Sigmoid colon (tissue), 7 donors: ENCODE results near the gene PLXNB2. TPM values are rescaled to one million over a fixed set of nuclear protein-coding genes. Genes with fewer than 3 reads are reported as not detected.

ENCODE experiments used
- DNase-seq: peaks from one replicate; pipeline ENCODE4 v3.0.0-alpha.2; 2019
- H3K27ac ChIP-seq, 4 donors: fragments of 200-600 bp; sonication (generic); one replicate each; pipeline ENCODE4 v1.5.1; 2016 to 2019; ENCODE audit warnings: mild to moderate bottlenecking in 1 of 4
- H3K27me3 ChIP-seq, 3 donors: fragments of 200-600 bp; sonication (generic); one replicate each; pipeline ENCODE4 v1.5.1; 2019; ENCODE audit warnings: mild to moderate bottlenecking in 1 of 3
- H3K36me3 ChIP-seq, 4 donors: fragments of 200-600 bp; sonication (generic); one replicate each; pipeline ENCODE4 v1.5.1; 2016 to 2019
- H3K4me1 ChIP-seq, 4 donors: fragments of 200-600 bp; sonication (generic); one replicate each; pipeline ENCODE4 v1.5.1; 2017 to 2019
- H3K4me3 ChIP-seq, 4 donors: fragments of 200-600 bp; sonication (generic); one replicate each; pipeline ENCODE4 v1.5.1; 2017 to 2019; ENCODE audit warnings: mild to moderate bottlenecking in 2 of 4, moderate library complexity in 1 of 4
- H3K9me3 ChIP-seq, 4 donors: fragments of 200-600 bp in 3 of 4; sonication (generic) in 3 of 4; one replicate each; pipeline versions ENCODE4 v1.5.1 to v1.6.1; 2013 to 2019
- EP300 ChIP-seq, 4 donors: sonication (generic); formaldehyde crosslinking; IDR thresholded peaks; one replicate each; pipeline ENCODE4 v1.6.1; 2017; ENCODE audit warnings: antibody characterized with exemption in 4 of 4
- POLR2A ChIP-seq, 2 donors: fragments of 450-650 bp; IDR thresholded peaks; one replicate each; pipeline ENCODE4 v1.6.1; 2016; ENCODE audit warnings: antibody characterized with exemption in 2 of 2, mild to moderate bottlenecking in 2 of 2, moderate library complexity in 2 of 2
- POLR2AphosphoS5 ChIP-seq, 4 donors: sonication (generic); formaldehyde crosslinking; IDR thresholded peaks; one replicate each; pipeline ENCODE4 v1.6.1; 2017; ENCODE audit warnings: antibody characterized with exemption in 4 of 4
- WGBS, 2 donors: extraction: QIAGEN DNeasy Blood & Tissue Kit; methylation state at CpG; one replicate each; pipeline ENCODE4 v1.1.7; 2013; 5-methylcytosine and 5-hydroxymethylcytosine counted together
- intact Hi-C: fragments of 100-400 bp; cut with DNase I; formaldehyde crosslinking; loops from one replicate; pipeline ENCODE4 v1.15.1; 2023
- polyA plus RNA-seq, 3 donors: library from polyadenylated mRNA; stranded (reverse); fragments of 200-250 nt; gene quantifications; one replicate each; pipeline ENCODE4 v1.2.3, GENCODE V29; 2013
- total RNA-seq, 4 donors: library from RNA; depleted of rRNA; stranded (reverse); fragments of >200 nt; gene quantifications; one replicate each; pipeline ENCODE4 v1.1.0, GENCODE V29; 2016
- TF ChIP-seq, protein P1 (sequence below), 4 experiments: fragments of 450-650 bp in 3 of 4; fragments of 200-600 bp in 1 of 4; IDR thresholded peaks; one replicate each; pipeline ENCODE4 v1.5.1; 2016 to 2019; ENCODE audit warnings: antibody characterized with exemption in 4 of 4, mild to moderate bottlenecking in 3 of 4, moderate library complexity in 2 of 4
- donor health status: healthy with polysubstance abuse.
- donor health status: Bipolar disorder and iron deficiency.
- donor health status: healthy.

The PLXNB2 gene
- total and polyA plus RNA-seq, 7 donors: 18.6 to 150 (median 67.5) TPM

DNA sequence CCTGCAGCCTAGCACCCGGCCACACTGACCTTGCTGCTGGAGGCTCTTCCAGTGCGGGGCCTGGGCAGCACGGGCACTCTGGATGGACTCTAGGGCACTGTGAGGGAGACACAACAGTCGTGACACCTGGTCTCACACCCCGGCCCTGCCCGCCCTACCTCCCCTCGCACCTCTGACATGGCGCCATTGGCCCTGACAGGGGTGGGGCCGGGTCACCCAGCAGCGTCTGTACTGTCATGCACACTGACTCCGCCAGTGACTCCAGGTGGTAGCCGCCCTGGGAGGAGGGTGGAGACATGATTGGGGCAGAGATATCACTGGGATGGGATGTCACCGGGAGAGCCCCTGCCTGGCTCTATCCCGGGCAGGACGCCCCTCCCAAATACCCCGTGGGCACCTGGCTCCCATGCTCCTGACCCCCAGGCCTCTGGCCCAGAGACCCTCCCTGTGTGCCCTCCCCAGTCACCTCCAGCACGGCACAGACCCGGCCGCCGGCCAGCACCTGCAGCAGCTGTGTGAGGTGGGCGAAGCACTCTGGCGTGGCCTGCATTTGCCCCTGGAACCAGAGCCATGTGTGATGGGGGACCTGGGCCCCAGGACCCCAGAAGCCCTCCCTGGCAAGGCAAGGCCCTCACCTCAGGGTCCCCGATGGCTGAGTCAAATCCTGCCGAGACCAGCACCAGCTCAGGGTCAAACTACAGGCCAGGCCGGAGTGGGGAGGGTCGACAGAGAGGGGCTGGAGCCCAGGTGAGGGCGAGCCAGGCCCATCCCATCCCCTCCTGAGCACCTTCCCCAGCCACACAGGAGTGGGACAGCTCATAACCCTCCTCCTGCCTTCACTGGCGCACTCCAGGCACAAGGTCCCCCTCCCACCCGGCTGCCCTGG lies 59.0 kb downstream of the PLXNB2 start:
- 83 to 91% methylated on average over 29 of the region's 29 CpGs for WGBS, 2 donors
- intact Hi-C loops: loop anchor here (5.0 kb wide), 1 partner anchor 279 kb away; the partner anchor contains the start of gene SCO2
- Histone ChIP-seq H3K36me3 (peaks cover 0 to 14% (median 3%) of the 10 kb centered on the region in 4 donors), H3K27ac (no peak overlapping the region), H3K27me3 (no peaks in the 10 kb centered on the region), H3K4me3 (no peak overlapping the region), H3K9me3 (no peaks in the 10 kb centered on the region), H3K4me1 (peaks cover 0 to 63% (median 41%) of the 10 kb centered on the region in 4 donors)
- no peak for DNase-seq
- TF ChIP-seq EP300 (IDR thresholded peaks at IDR 0.05) (no peak), POLR2AphosphoS5 (IDR thresholded peaks at IDR 0.05) (no peak), POLR2A (IDR thresholded peaks at IDR 0.05) (no peak)
- TF ChIP-seq, protein P1, sequence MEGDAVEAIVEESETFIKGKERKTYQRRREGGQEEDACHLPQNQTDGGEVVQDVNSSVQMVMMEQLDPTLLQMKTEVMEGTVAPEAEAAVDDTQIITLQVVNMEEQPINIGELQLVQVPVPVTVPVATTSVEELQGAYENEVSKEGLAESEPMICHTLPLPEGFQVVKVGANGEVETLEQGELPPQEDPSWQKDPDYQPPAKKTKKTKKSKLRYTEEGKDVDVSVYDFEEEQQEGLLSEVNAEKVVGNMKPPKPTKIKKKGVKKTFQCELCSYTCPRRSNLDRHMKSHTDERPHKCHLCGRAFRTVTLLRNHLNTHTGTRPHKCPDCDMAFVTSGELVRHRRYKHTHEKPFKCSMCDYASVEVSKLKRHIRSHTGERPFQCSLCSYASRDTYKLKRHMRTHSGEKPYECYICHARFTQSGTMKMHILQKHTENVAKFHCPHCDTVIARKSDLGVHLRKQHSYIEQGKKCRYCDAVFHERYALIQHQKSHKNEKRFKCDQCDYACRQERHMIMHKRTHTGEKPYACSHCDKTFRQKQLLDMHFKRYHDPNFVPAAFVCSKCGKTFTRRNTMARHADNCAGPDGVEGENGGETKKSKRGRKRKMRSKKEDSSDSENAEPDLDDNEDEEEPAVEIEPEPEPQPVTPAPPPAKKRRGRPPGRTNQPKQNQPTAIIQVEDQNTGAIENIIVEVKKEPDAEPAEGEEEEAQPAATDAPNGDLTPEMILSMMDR (IDR thresholded peaks at IDR 0.05): no peak

GRCh38 chr22:50247748-50248147 lies 59.7 kb downstream of the PLXNB2 start:
- Histone ChIP-seq H3K4me1 (peaks cover 0 to 70% (median 48%) of the 10 kb centered on the region in 4 donors), H3K4me3 (no peak overlapping the region), H3K36me3 (peaks cover 0 to 14% (median 3%) of the 10 kb centered on the region in 4 donors), H3K27me3 (no peaks in the 10 kb centered on the region), H3K27ac (no peak overlapping the region), H3K9me3 (no peaks in the 10 kb centered on the region)
- intact Hi-C loops: loop anchor here (2.0 to 5.0 kb wide), 2 partner anchors 55 to 280 kb away; partner anchors contain the start of gene SCO2
- WGBS, 2 donors: 25 to 51% methylated on average over 16 of the region's 16 CpGs
- TF ChIP-seq, protein P1 (IDR thresholded peaks at IDR 0.05): no peak
- TF ChIP-seq POLR2AphosphoS5 (IDR thresholded peaks at IDR 0.05): no peak
- no peak for TF ChIP-seq POLR2A (IDR thresholded peaks at IDR 0.05)
- TF ChIP-seq EP300 (IDR thresholded peaks at IDR 0.05): no peak
- no peak for DNase-seq

DNA sequence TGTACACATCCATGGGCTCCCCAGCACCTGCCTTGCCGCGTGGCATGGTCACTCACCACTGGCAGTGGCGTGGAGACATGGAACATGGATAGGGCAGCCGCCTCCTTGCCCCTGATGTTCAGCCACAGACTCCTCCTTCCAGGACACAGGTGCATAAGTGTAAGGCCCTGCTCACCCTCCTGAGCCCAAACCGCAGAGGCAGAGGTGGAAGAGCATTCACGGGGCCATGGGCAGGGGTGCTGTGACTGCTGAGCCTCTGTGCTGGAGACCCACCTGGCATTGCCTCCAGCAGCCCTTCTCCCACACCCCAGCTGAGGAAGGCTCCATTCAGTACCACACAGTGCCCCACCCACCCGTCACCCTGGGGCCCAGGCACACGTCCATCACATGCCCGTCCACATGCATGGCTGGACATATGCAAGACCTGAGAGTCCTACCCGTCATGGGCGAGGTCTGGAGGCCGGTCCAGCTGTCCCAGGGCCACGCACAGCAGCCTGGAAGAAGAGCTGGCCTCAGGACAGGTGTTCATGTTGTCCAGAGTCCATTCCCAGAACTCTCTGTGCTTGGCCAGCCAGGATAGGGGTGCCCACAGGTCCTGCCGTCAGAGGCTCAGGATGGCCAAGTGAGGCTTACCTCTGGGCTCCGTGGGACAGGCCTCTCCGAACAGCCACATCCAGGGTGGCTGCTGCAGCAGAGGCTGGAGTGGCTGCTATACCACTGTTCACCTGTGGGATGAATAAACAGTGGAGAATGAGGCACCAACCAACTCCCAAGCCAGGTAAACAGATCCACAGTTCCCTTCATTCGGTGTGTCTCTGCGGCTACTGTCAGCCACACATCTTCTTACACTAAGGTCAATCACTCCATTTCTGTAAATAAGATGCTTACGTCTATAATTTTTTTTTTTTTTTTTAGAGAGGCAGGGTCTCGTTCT lies 60.9 kb downstream of the PLXNB2 start:
- Histone ChIP-seq H3K36me3 (peaks cover 0 to 14% (median 3%) of the 10 kb centered on the region in 4 donors), H3K27ac (peak overlapping the region in 1 of 4 donors; percentile 92), H3K9me3 (no peaks in the 10 kb centered on the region), H3K4me1 (peaks cover 3 to 74% (median 54%) of the 10 kb centered on the region in 4 donors), H3K4me3 (no peak overlapping the region), H3K27me3 (no peaks in the 10 kb centered on the region)
- TF ChIP-seq EP300 (IDR thresholded peaks at IDR 0.05) (no peak), POLR2AphosphoS5 (IDR thresholded peaks at IDR 0.05) (no peak), POLR2A (IDR thresholded peaks at IDR 0.05) (no peak)
- TF ChIP-seq, protein P1 (IDR thresholded peaks at IDR 0.05): no peak
- 88% methylated on average over 20 of the region's 20 CpGs for WGBS, 2 donors
- no peak for DNase-seq
- intact Hi-C loops: loop anchor here (2.0 to 5.0 kb wide), 2 partner anchors 56 to 281 kb away; partner anchors contain the start of gene SCO2

DNA sequence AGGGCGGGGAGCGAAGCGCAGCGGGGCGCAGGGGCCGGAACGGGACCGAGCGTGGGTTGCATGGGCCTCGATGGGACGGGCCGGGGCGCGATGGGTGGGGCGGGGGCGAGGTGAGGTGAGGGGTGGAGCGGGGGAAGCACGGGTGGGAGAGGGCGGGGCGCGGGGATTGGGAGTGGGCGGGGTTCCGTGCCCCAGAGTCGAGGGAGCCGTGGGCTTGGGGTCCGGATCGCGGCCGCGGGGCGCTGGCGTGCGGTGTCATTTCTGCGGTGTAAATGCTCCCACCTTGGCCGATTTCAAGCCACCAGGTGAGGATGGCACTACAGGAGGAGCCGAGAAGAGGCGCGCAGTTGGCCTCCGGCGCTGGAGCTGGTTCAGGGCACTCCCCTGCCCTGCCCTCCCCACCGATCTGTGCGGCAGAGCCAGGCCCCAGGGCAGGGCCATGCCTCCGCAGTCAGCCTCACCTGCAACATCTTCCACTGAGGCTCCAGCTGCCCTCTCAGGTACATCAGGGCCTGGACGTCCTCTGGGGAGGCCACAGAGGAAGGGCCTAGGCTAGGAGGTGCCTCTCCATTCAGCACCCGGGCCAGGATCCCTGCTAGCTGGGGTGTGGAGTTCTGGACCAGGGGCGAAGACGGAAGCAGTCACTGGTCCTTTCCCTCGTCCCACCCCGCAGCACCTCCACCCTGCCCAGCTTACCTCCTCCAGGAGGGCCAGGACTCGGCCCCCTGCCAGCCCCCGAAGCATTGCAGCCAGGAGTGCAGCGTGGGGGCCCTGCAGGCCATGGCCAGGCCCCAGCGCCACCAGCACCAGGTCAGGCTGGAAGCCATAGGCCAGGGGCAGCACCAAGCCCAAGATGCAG lies 62.0 kb downstream of the PLXNB2 start:
- no peak for TF ChIP-seq POLR2A (IDR thresholded peaks at IDR 0.05)
- Histone ChIP-seq H3K36me3 (peaks cover 0 to 14% (median 3%) of the 10 kb centered on the region in 4 donors), H3K9me3 (no peaks in the 10 kb centered on the region), H3K27me3 (no peaks in the 10 kb centered on the region), H3K4me3 (peak overlapping the region; percentile 84 to 94 (median 89)), H3K27ac (peak overlapping the region; percentile 92 to 97 (median 96)), H3K4me1 (peaks cover 3 to 74% (median 54%) of the 10 kb centered on the region in 4 donors)
- intact Hi-C loops: loop anchor here (2.0 to 5.0 kb wide), 2 partner anchors 57 to 282 kb away; partner anchors contain the start of gene SCO2
- DNase-seq: no peak
- 11 to 15% methylated on average over 53 of the region's 53 CpGs for WGBS, 2 donors
